GM12878 (cell line): ENCODE measurements around the gene PRRT1. TPM values are rescaled to one million over a fixed set of nuclear protein-coding genes. Genes with fewer than 3 reads are reported as not detected.

Source experiments
- ATAC-seq: fragments of 200-7000 bp; cut with Tn5 transposase; 3 replicates; pipeline ENCODE4 v1.9.1; 2020; ENCODE audit warnings: mild to moderate bottlenecking, moderate library complexity
- BruUV-seq: library from RNA; stranded (reverse); fragments of 400-500 nt; replicated peaks from 2 replicates; lab custom pipeline; 2021; lab: Mats Ljungman, UMichigan
- CTCF ChIA-PET: fragments of 300-600 bp; sonication (Branson Sonifier 250); formaldehyde crosslinking; extraction: SDS; loops from one replicate; lab custom pipeline; 2021; ENCODE audit warnings: inconsistent platforms; lab: Yijun Ruan, JAX
- POLR2A ChIA-PET: fragments of 350-600 bp; formaldehyde crosslinking; extraction: SDS; loops from one replicate; lab custom pipeline; 2021; ENCODE audit warnings: inconsistent platforms; lab: Charles Lee
- RAD21 ChIA-PET: fragments of 300-600 bp; sonication (Branson Sonifier 250); formaldehyde crosslinking; loops from one replicate; lab custom pipeline; 2023; ENCODE audit warnings: antibody characterized with exemption; ENCODE audit not compliant: unreplicated experiment; lab: Charles Lee
- SMC1A ChIA-PET: fragments of 300-600 bp; sonication (Branson Sonifier 250); formaldehyde crosslinking; loops from one replicate; lab custom pipeline; 2023; ENCODE audit not compliant: unreplicated experiment, uncharacterized antibody; lab: Charles Lee
- DNase-seq: peaks from one replicate; pipeline ENCODE4 v3.0.0-alpha.2; 2011; ENCODE audit warnings: low read depth, low spot score
- FAIRE-seq: peaks from 3 replicates; lab custom pipeline; 2011; peaks lifted over from hg19 to GRCh38; lab: Jason Lieb, UNC
- H2AFZ ChIP-seq: 2 replicates; pipeline ENCODE4 v1.6.0; 2011; ENCODE audit warnings: low read depth, low read length, control low read depth; ENCODE audit not compliant: control insufficient read depth
- H3K27ac ChIP-seq: 2 replicates; pipeline ENCODE4 v1.5.1; 2011; ENCODE audit warnings: control low read depth; ENCODE audit not compliant: control insufficient read depth, insufficient read depth
- H3K27me3 ChIP-seq, 2 experiments: replicated peaks in 1 of 2; 2 replicates each; pipeline versions ENCODE4 v1.6.0 to v1.6.1; 2011; ENCODE audit warnings: low read length in 1 of 2; ENCODE audit not compliant: control insufficient read depth in 2 of 2, insufficient read depth in 2 of 2
- H3K36me3 ChIP-seq, 2 experiments: 2 replicates each; pipeline ENCODE4 v1.5.1; 2011; ENCODE audit warnings: low read length in 1 of 2; ENCODE audit not compliant: control insufficient read depth in 2 of 2, insufficient read depth in 2 of 2
- H3K4me1 ChIP-seq: 2 replicates; pipeline ENCODE4 v1.6.1; 2011; ENCODE audit warnings: mild to moderate bottlenecking, low read length, moderate library complexity, mixed read lengths; ENCODE audit not compliant: control insufficient read depth, insufficient read depth
- H3K4me2 ChIP-seq: 2 replicates; pipeline ENCODE4 v1.6.0; 2011; ENCODE audit warnings: control low read depth; ENCODE audit not compliant: control insufficient read depth, insufficient read depth
- H3K4me3 ChIP-seq: fragments of 200-600 bp; sonication (generic); 2 replicates; pipeline ENCODE4 v1.5.1; 2016
- H3K79me2 ChIP-seq: 2 replicates; pipeline ENCODE4 v1.6.0; 2011; ENCODE audit warnings: low read length; ENCODE audit not compliant: control insufficient read depth, insufficient read depth
- H3K9ac ChIP-seq: 2 replicates; pipeline ENCODE4 v1.8.0; 2011; ENCODE audit warnings: low read length, control low read depth, mixed read lengths; ENCODE audit not compliant: control insufficient read depth, insufficient read depth
- H3K9me3 ChIP-seq: replicated peaks from 3 replicates; pipeline ENCODE4 v1.5.1; 2011; ENCODE audit warnings: mild to moderate bottlenecking, low read length; ENCODE audit not compliant: control insufficient read depth, insufficient read depth
- H4K20me1 ChIP-seq: 2 replicates; pipeline ENCODE4 v1.6.0; 2011; ENCODE audit not compliant: control insufficient read depth, insufficient read depth
- BACH1 ChIP-seq: fragments of 450-650 bp; IDR thresholded peaks from 2 replicates; pipeline ENCODE4 v1.6.1; 2017; ENCODE audit warnings: mild to moderate bottlenecking, borderline replicate concordance
- CEBPZ ChIP-seq: fragments of 150-350 bp; IDR thresholded peaks from 2 replicates; pipeline ENCODE4 v1.6.1; 2016; ENCODE audit warnings: low read depth, low read length
- EP300 ChIP-seq, 2 experiments: fragments of 150-350 bp in 1 of 2; IDR thresholded peaks; 2 replicates each; pipeline ENCODE4 v1.6.1; 2011 to 2012; ENCODE audit warnings: low read depth in 2 of 2, low read length in 2 of 2, borderline replicate concordance in 1 of 2, improper control_type of control experiment in 1 of 2, inconsistent platforms in 1 of 2; ENCODE audit not compliant: control insufficient read depth in 1 of 2
- FOXK2 ChIP-seq: fragments of 450-650 bp; IDR thresholded peaks from 2 replicates; pipeline ENCODE4 v1.6.1; 2017; ENCODE audit warnings: mild to moderate bottlenecking, moderate library complexity
- FOXM1 ChIP-seq: IDR thresholded peaks from 2 replicates; pipeline ENCODE4 v1.6.1; 2012; ENCODE audit warnings: low read depth, mild to moderate bottlenecking, inconsistent platforms, low read length, moderate library complexity
- IKZF1 ChIP-seq: fragments of 450-650 bp; conservative IDR thresholded peaks from 2 replicates; pipeline ENCODE4 v1.6.1; 2017; ENCODE audit warnings: antibody characterized with exemption, mild to moderate bottlenecking
- IKZF2 ChIP-seq, 2 experiments: fragments of 450-650 bp; IDR thresholded peaks; 2 replicates each; pipeline ENCODE4 v1.6.1; 2017; ENCODE audit warnings: mild to moderate bottlenecking in 2 of 2, moderate library complexity in 2 of 2
- JUNB ChIP-seq: IDR thresholded peaks from 2 replicates; pipeline ENCODE4 v1.6.1; 2016; ENCODE audit warnings: antibody characterized with exemption, mild to moderate bottlenecking
- JUND ChIP-seq: IDR thresholded peaks from 2 replicates; pipeline ENCODE4 v1.6.1; 2012; ENCODE audit warnings: low read depth, mild to moderate bottlenecking, low read length, improper control_type of control experiment, moderate library complexity
- MEF2A ChIP-seq: IDR thresholded peaks from 2 replicates; pipeline ENCODE4 v1.6.1; 2011; ENCODE audit warnings: low read depth, mild to moderate bottlenecking, low read length, moderate library complexity; ENCODE audit not compliant: insufficient read depth
- NFYA ChIP-seq: IDR thresholded peaks from 2 replicates; pipeline ENCODE4 v1.6.1; 2011; ENCODE audit warnings: low read depth, mild to moderate bottlenecking, low read length, improper control_type of control experiment, borderline replicate concordance
- NR2F1 ChIP-seq: fragments of 450-650 bp; conservative IDR thresholded peaks from 2 replicates; pipeline ENCODE4 v1.6.1; 2017; ENCODE audit warnings: mild to moderate bottlenecking
- POU2F2 ChIP-seq: IDR thresholded peaks from 3 replicates; pipeline ENCODE4 v1.6.1; 2011; ENCODE audit warnings: low read depth, mild to moderate bottlenecking, low read length, borderline replicate concordance
- RELB ChIP-seq: fragments of 450-650 bp; IDR thresholded peaks from 2 replicates; pipeline ENCODE4 v1.6.1; 2017; ENCODE audit warnings: low read depth, mild to moderate bottlenecking, moderate library complexity
- SMC3 ChIP-seq: IDR thresholded peaks from 2 replicates; pipeline ENCODE4 v1.6.1; 2011; ENCODE audit warnings: low read length, improper control_type of control experiment, borderline replicate concordance
- SUPT20H ChIP-seq: IDR thresholded peaks from 2 replicates; pipeline ENCODE4 v1.6.1; 2011; ENCODE audit warnings: low read depth, mild to moderate bottlenecking, low read length, moderate library complexity, borderline replicate concordance; ENCODE audit not compliant: control insufficient read depth
- YY1 ChIP-seq: IDR thresholded peaks from 2 replicates; pipeline ENCODE4 v1.6.1; 2011; ENCODE audit warnings: low read depth, mild to moderate bottlenecking, low read length
- WGBS: methylation state at CpG from one replicate; pipeline ENCODE4 v1.1.6; 2016; ENCODE audit warnings: low lambda C conversion rate; ENCODE audit not compliant: insufficient replicate concordance, insufficient coverage; ENCODE audit errors: missing lambda C conversion rate; 5-methylcytosine and 5-hydroxymethylcytosine counted together
- in situ Hi-C: fragments of 300-500 bp; cut with MboI; formaldehyde crosslinking; loops from 9 replicates; pipeline ENCODE4 v1.14.3; 2018; ENCODE audit warnings: mixed read lengths
- intact Hi-C: fragments of 100-400 bp; cut with micrococcal nuclease; formaldehyde crosslinking; loops from one replicate; pipeline ENCODE4 v1.14.2; 2022; ENCODE audit not compliant: unreplicated experiment
- polyA plus RNA-seq, 11 experiments: library from polyadenylated mRNA; depleted of rRNA in 4 of 11; unstranded in 6 of 11; stranded (reverse) in 5 of 11; fragments of >200 nt; fragmentation: Nextera tagmentation in 4 of 11; fragmentation: Illumina TruSeq in 1 of 11; extraction: Ambion mirVana in 4 of 11; extraction: Trizol in 1 of 11; gene quantifications; 1 replicate in 1 of 11; 2 replicates in 10 of 11; pipeline versions ENCODE4 v1.2.1 to v1.2.3, GENCODE V29; 2011 to 2016; ENCODE audit warnings: inconsistent platforms in 2 of 11, missing spikeins in 2 of 11, low read depth in 1 of 11
- total RNA-seq, 4 experiments: library from RNA; depleted of rRNA in 3 of 4; stranded (reverse); fragments of >200 nt in 3 of 4; fragmentation: Illumina TruSeq in 1 of 4; extraction: Trizol in 1 of 4; gene quantifications; 2 replicates each; pipeline versions ENCODE4 v1.2.1 to v1.2.3, GENCODE V29; 2013 to 2021
- TF ChIP-seq, protein P1 (sequence below): IDR thresholded peaks from 2 replicates; pipeline ENCODE4 v1.6.1; 2011; ENCODE audit warnings: borderline replicate concordance, low read depth, mild to moderate bottlenecking, moderate library complexity, mixed read lengths, low read length; ENCODE audit not compliant: insufficient read depth; ENCODE audit errors: extremely low read length
- TF ChIP-seq, protein P2 (sequence below): IDR thresholded peaks from 2 replicates; pipeline ENCODE4 v1.6.1; 2011; ENCODE audit warnings: low read depth, low read length, improper control_type of control experiment, borderline replicate concordance

Gene PRRT1
- total and polyA plus RNA-seq, 10 of the 15 experiments (the other 5 are each of a cell fraction or from before 2014, with no cell fraction given): 0.04 to 0.15 (median 0.10) TPM; not detected in 6

DNA sequence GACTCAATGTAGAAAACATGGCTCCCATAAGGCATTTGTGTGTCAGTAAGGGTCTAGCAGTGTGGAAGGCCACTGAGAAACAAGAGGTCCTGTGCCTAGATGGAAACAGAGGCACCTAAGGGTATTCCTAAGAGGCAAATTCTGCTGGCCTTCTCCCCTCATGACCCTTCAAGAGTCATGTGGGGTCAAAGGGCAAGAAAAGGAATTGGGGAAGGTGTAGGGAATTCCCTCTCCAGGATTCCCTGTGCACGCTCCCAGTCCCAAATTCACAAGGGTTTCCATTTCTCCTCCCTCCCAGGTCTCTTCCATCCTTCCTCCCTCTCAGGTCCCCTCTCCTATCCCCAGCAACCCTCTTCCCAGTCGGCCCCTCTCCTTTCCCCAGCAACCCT lies 23.6 kb upstream of the PRRT1 start:
- RAD21 ChIA-PET: no interaction called here
- no peaks in the 10 kb centered on the region for H4K20me1 ChIP-seq
- H3K9ac ChIP-seq: peak overlapping the region; percentile 74
- FAIRE-seq: no peak
- no peaks in the 10 kb centered on the region for H3K27me3 ChIP-seq
- no peaks in the 10 kb centered on the region for H3K9me3 ChIP-seq
- no peak overlapping the region for H2AFZ ChIP-seq
- peak overlapping the region; percentile 70 for H3K27ac ChIP-seq
- SMC1A ChIA-PET: no interaction called here
- CTCF ChIA-PET: no interaction called here
- peaks cover 10% of the 10 kb centered on the region for H3K4me1 ChIP-seq
- in situ Hi-C loops: no loop called here
- H3K79me2 ChIP-seq: peaks cover 22% of the 10 kb centered on the region
- peak overlapping the region; percentile 68 for H3K4me2 ChIP-seq
- POLR2A ChIA-PET: no interaction called here
- peak overlapping the region; percentile 96 for H3K4me3 ChIP-seq
- WGBS: 0% methylated on average over 1 of the region's 2 CpGs
- no peaks in the 10 kb centered on the region for H3K36me3 ChIP-seq
- no peak for DNase-seq
- intact Hi-C loops: no loop called here
- BruUV-seq: TSS peak; percentile 66
- ATAC-seq: no peak
- TF ChIP-seq RELB (no peak), IKZF2 (IDR thresholded peaks at IDR 0.05) (no peak), NR2F1 (peak; percentile 30; the same call in 1 of the 2 replicates), JUND (no peak), FOXK2 (no peak), YY1 (0 out of 2 replicates have a peak, but pooled peaks have one; percentile 12), JUNB (no peak), CEBPZ (no peak), NFYA (no peak), POU2F2 (no peak), SMC3 (no peak), MEF2A (no peak), IKZF1 (peak; percentile 42; the same call in 1 of the 2 replicates), BACH1 (no peak), SUPT20H (no peak), EP300 (IDR thresholded peaks at IDR 0.05; ENCODE audit: borderline replicate concordance in 1 of 2, control insufficient read depth in 1 of 2, low read depth in 2 of 2, low read length in 2 of 2) (no peak), FOXM1 (no peak)
- TF ChIP-seq, protein P1, sequence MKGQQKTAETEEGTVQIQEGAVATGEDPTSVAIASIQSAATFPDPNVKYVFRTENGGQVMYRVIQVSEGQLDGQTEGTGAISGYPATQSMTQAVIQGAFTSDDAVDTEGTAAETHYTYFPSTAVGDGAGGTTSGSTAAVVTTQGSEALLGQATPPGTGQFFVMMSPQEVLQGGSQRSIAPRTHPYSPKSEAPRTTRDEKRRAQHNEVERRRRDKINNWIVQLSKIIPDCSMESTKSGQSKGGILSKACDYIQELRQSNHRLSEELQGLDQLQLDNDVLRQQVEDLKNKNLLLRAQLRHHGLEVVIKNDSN: no peak
- TF ChIP-seq, protein P2, sequence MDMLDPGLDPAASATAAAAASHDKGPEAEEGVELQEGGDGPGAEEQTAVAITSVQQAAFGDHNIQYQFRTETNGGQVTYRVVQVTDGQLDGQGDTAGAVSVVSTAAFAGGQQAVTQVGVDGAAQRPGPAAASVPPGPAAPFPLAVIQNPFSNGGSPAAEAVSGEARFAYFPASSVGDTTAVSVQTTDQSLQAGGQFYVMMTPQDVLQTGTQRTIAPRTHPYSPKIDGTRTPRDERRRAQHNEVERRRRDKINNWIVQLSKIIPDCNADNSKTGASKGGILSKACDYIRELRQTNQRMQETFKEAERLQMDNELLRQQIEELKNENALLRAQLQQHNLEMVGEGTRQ: no peak
